Endothelial cell of umbilical vein (primary cell): ENCODE data around the gene ZNF26. TPM values are rescaled to one million over a fixed set of nuclear protein-coding genes. Genes with fewer than 3 reads are reported as not detected.

Experiments
- BruUV-seq: library from RNA; stranded (reverse); fragments of 400-500 nt; replicated peaks from 2 replicates; lab custom pipeline; 2021; lab: Mats Ljungman, UMichigan
- CTCF ChIA-PET: fragments of 300-600, 350-600 bp; sonication (Branson Sonifier 250); formaldehyde crosslinking; loops from one replicate; lab custom pipeline; 2021; ENCODE audit warnings: antibody characterized with exemption, inconsistent platforms; lab: Charles Lee
- POLR2A ChIA-PET: fragments of 300-600, 350-600 bp; sonication (Branson Sonifier 250); formaldehyde crosslinking; loops from one replicate; lab custom pipeline; 2021; ENCODE audit warnings: antibody characterized with exemption, inconsistent platforms; lab: Charles Lee
- DNase-seq: peaks from one replicate; pipeline ENCODE4 v3.0.0-alpha.2; 2011; ENCODE audit warnings: low read depth, low spot score
- FAIRE-seq: peaks from 2 replicates; lab custom pipeline; 2011; peaks lifted over from hg19 to GRCh38; lab: Jason Lieb, UNC
- H2AFZ ChIP-seq: 2 replicates; pipeline ENCODE4 v1.6.0; 2012; ENCODE audit warnings: low read depth, low read length, control low read depth, inconsistent platforms
- H3K27ac ChIP-seq: 2 replicates; pipeline ENCODE4 v1.5.1; 2011; ENCODE audit warnings: low read depth, mild to moderate bottlenecking, control low read depth, low read length, moderate library complexity; ENCODE audit not compliant: insufficient read depth
- H3K27me3 ChIP-seq, 2 experiments: 2 replicates each; pipeline versions ENCODE4 v1.6.0 to v1.6.1; 2011; ENCODE audit warnings: low read length in 2 of 2, mixed read lengths in 1 of 2; ENCODE audit not compliant: control insufficient read depth in 2 of 2, insufficient read depth in 2 of 2
- H3K36me3 ChIP-seq, 2 experiments: 2 replicates in 1 of 2; 3 replicates in 1 of 2; pipeline ENCODE4 v1.5.1; 2011; ENCODE audit warnings: low read length in 2 of 2, mild to moderate bottlenecking in 1 of 2, moderate library complexity in 1 of 2; ENCODE audit not compliant: control insufficient read depth in 2 of 2, insufficient read depth in 2 of 2; ENCODE audit errors: extremely low read depth in 1 of 2
- H3K4me1 ChIP-seq: 3 replicates; pipeline ENCODE4 v1.5.1; 2011; ENCODE audit warnings: mild to moderate bottlenecking, low read length; ENCODE audit not compliant: control insufficient read depth, insufficient read depth; ENCODE audit errors: extremely low read depth
- H3K4me2 ChIP-seq: 2 replicates; pipeline ENCODE4 v1.6.1; 2011; ENCODE audit warnings: low read length, control low read depth, mixed read lengths; ENCODE audit not compliant: insufficient read depth
- H3K4me3 ChIP-seq, 3 experiments: fragments of 200-600 bp in 1 of 3; sonication (generic), shearing (Covaris generic) in 1 of 3; replicated peaks in 1 of 3; 2 replicates each; pipeline ENCODE4 v1.5.1; 2011 to 2016; ENCODE audit warnings: control low read depth in 3 of 3, low read length in 3 of 3, mild to moderate bottlenecking in 2 of 3, inconsistent platforms in 1 of 3, low read depth in 1 of 3, moderate library complexity in 1 of 3; ENCODE audit not compliant: insufficient read depth in 1 of 3
- H3K79me2 ChIP-seq: 2 replicates; pipeline ENCODE4 v1.6.0; 2012; ENCODE audit warnings: low read length, inconsistent platforms; ENCODE audit not compliant: control insufficient read depth, insufficient read depth
- H3K9ac ChIP-seq: replicated peaks from 2 replicates; pipeline ENCODE3; 2011; ENCODE audit warnings: low read length, control low read depth; ENCODE audit not compliant: insufficient read depth; ENCODE audit errors: extremely low read depth
- H3K9me1 ChIP-seq: replicated peaks from 3 replicates; pipeline ENCODE4 v1.6.0; 2011; ENCODE audit warnings: mild to moderate bottlenecking, low read length; ENCODE audit not compliant: control insufficient read depth, insufficient read depth; ENCODE audit errors: extremely low read depth
- H3K9me3 ChIP-seq: replicated peaks from 2 replicates; pipeline ENCODE4 v1.5.1; 2012; ENCODE audit warnings: low read length, inconsistent platforms; ENCODE audit not compliant: control insufficient read depth, insufficient read depth
- H4K20me1 ChIP-seq: replicated peaks from 2 replicates; pipeline ENCODE3; 2011; ENCODE audit warnings: mild to moderate bottlenecking, low read length; ENCODE audit not compliant: control insufficient read depth, insufficient read depth; ENCODE audit errors: extremely low read depth
- EZH2 ChIP-seq: IDR thresholded peaks from 2 replicates; pipeline ENCODE4 v1.6.1; 2012; ENCODE audit warnings: borderline replicate concordance, low read depth, mild to moderate bottlenecking, moderate library complexity, low read length, inconsistent platforms; ENCODE audit not compliant: severe bottlenecking
- FOS ChIP-seq: IDR thresholded peaks from 2 replicates; pipeline ENCODE4 v1.6.1; 2011; ENCODE audit warnings: mild to moderate bottlenecking, low read length, moderate library complexity, borderline replicate concordance; ENCODE audit not compliant: insufficient read depth
- GATA2 ChIP-seq: IDR thresholded peaks from 2 replicates; pipeline ENCODE4 v1.7.0; 2011; ENCODE audit warnings: low read depth, mild to moderate bottlenecking, moderate library complexity, mixed read lengths, low read length; ENCODE audit not compliant: insufficient read length, insufficient read depth
- JUN ChIP-seq: IDR thresholded peaks from 2 replicates; pipeline ENCODE4 v1.6.1; 2011; ENCODE audit warnings: borderline replicate concordance, low read depth; ENCODE audit not compliant: insufficient read length, insufficient read depth
- POLR2A ChIP-seq: IDR thresholded peaks from 2 replicates; pipeline ENCODE4 v1.6.1; 2012; ENCODE audit warnings: low read depth, mild to moderate bottlenecking, control low read depth, low read length
- POLR2AphosphoS5 ChIP-seq: IDR thresholded peaks from 2 replicates; pipeline ENCODE4 v1.6.1; 2012; ENCODE audit warnings: low read depth, mild to moderate bottlenecking, control low read depth, low read length, moderate library complexity; ENCODE audit not compliant: insufficient read depth
- dilution Hi-C: fragments of 300-500 bp; cut with MboI; formaldehyde crosslinking; loops from one replicate; pipeline ENCODE4 v1.15.0; 2019; ENCODE audit warnings: low sequenced_read_pairs; ENCODE audit not compliant: extremely low pct_ligation_motif_present
- intact Hi-C: fragments of 100-400 bp; cut with micrococcal nuclease; formaldehyde crosslinking; loops from one replicate; pipeline ENCODE4 v1.10.0; 2022
- polyA plus RNA-seq, 4 experiments: library from polyadenylated mRNA; depleted of rRNA in 3 of 4; stranded (reverse) in 3 of 4; unstranded in 1 of 4; fragments of >200 nt; gene quantifications; 2 replicates each; pipeline versions ENCODE4 v1.2.1 to v1.2.3, GENCODE V29; 2011 to 2012; ENCODE audit warnings: missing spikeins in 1 of 4
- total RNA-seq: library from RNA; stranded (reverse); gene quantifications from 2 replicates; pipeline ENCODE4 v1.2.3, GENCODE V29; 2021
- TF ChIP-seq, protein P1 (sequence below), 2 donors: IDR thresholded peaks; 1 replicate in 1 of 2; 2 replicates in 1 of 2; pipeline ENCODE4 v1.5.1; 2011; ENCODE audit warnings: low read length in 2 of 2, mild to moderate bottlenecking in 2 of 2, moderate library complexity in 2 of 2, control low read depth in 1 of 2, inconsistent platforms in 1 of 2, low read depth in 1 of 2; ENCODE audit not compliant: insufficient read depth in 1 of 2; ENCODE audit errors: extremely low read depth in 1 of 2

ZNF26 gene
- total and polyA plus RNA-seq, 2 donors (not counting 3 experiments of a cell fraction or from before 2014, with no cell fraction given), result 5.9 to 11.1 TPM

DNA sequence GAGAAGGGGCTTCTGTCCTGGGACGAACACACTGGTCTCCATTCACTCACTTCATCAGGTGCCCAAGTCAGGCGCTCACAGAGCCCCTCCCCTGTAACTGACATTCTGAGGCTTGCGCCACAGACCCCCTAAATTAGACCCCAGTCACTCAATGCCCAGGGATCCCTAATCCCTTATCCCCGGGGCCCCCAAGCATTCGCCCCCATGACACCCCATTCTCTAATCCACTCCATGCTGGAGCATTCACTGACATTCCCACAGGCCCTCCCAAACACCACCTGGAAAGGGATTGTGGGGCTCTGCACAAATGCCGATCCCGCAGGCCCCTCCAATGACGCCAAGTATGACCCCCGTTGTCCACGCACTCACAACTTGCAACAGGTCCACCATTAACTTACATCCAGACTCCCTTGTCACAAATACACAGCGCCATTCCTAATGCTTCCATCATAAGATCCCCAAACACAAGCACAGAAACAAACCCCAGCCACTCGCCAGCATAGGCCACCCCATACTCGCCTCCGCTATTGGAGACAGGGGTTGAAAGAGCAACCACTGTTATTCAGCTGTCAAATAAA lies 31.6 kb upstream of the ZNF26 start:
- dilution Hi-C loops (no loop called here), intact Hi-C loops (loop anchor here (2.0 kb wide), 1 partner anchor 68 kb away; the partner anchor contains the start of gene CHFR)
- ChIA-PET CTCF (no interaction called here), POLR2A (no interaction called here)
- Histone ChIP-seq H3K4me1 (peaks cover 8% of the 10 kb centered on the region), H3K27me3 (no peaks in the 10 kb centered on the region), H3K79me2 (peaks cover 22% of the 10 kb centered on the region), H4K20me1 (no peaks in the 10 kb centered on the region), H2AFZ (no peak overlapping the region), H3K4me3 (no peak overlapping the region), H3K4me2 (peak overlapping the region; percentile 86), H3K9ac (no peak overlapping the region), H3K36me3 (peaks cover 0 to 1% of the 10 kb centered on the region in 2 experiments), H3K9me3 (peaks cover 3% of the 10 kb centered on the region), H3K9me1 (no peaks in the 10 kb centered on the region), H3K27ac (no peak overlapping the region)
- no TSS peak for BruUV-seq
- FAIRE-seq (no peak), DNase-seq (peak; percentile 10)
- TF ChIP-seq FOS (no peak), JUN (no peak), POLR2AphosphoS5 (no peak), POLR2A (no peak), EZH2 (no peak), GATA2 (no peak)
- TF ChIP-seq, protein P1, sequence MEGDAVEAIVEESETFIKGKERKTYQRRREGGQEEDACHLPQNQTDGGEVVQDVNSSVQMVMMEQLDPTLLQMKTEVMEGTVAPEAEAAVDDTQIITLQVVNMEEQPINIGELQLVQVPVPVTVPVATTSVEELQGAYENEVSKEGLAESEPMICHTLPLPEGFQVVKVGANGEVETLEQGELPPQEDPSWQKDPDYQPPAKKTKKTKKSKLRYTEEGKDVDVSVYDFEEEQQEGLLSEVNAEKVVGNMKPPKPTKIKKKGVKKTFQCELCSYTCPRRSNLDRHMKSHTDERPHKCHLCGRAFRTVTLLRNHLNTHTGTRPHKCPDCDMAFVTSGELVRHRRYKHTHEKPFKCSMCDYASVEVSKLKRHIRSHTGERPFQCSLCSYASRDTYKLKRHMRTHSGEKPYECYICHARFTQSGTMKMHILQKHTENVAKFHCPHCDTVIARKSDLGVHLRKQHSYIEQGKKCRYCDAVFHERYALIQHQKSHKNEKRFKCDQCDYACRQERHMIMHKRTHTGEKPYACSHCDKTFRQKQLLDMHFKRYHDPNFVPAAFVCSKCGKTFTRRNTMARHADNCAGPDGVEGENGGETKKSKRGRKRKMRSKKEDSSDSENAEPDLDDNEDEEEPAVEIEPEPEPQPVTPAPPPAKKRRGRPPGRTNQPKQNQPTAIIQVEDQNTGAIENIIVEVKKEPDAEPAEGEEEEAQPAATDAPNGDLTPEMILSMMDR (IDR thresholded peaks at IDR 0.05; ENCODE audit: extremely low read depth in 1 of 2, insufficient read depth in 1 of 2, low read depth in 1 of 2, low read length in 2 of 2), result no peak
